AG04450 (cell line): Measurements from ENCODE around the gene VAT1L. TPM values are rescaled to one million over a fixed set of nuclear protein-coding genes. Genes with fewer than 3 reads are reported as not detected.

ENCODE experiments used
- CTCF ChIA-PET: fragments of 300-600, 350-600 bp; formaldehyde crosslinking; extraction: SDS; loops from one replicate; lab custom pipeline; 2022; ENCODE audit warnings: antibody characterized with exemption, inconsistent platforms; lab: Charles Lee
- POLR2A ChIA-PET: fragments of 350-600 bp; formaldehyde crosslinking; extraction: SDS; loops from one replicate; lab custom pipeline; 2021; ENCODE audit warnings: antibody characterized with exemption, inconsistent platforms; lab: Yijun Ruan, JAX
- DNase-seq: peaks from one replicate; pipeline ENCODE4 v3.0.0-alpha.2; 2011; ENCODE audit warnings: low read depth, low spot score
- H3K27ac ChIP-seq: one replicate; pipeline ENCODE4 v1.5.1; 2012; ENCODE audit warnings: low read depth, low read length, control low read depth
- H3K27me3 ChIP-seq: one replicate; pipeline ENCODE4 v1.6.0; 2012; ENCODE audit warnings: low read length; ENCODE audit not compliant: control insufficient read depth, insufficient read depth
- H3K4me3 ChIP-seq: 2 replicates; pipeline ENCODE4 v1.5.1; 2011; ENCODE audit warnings: mild to moderate bottlenecking, low read depth, low read length, control low read depth
- H3K9me3 ChIP-seq: 2 replicates; pipeline ENCODE4 v1.5.1; 2012; ENCODE audit warnings: low read length; ENCODE audit not compliant: control insufficient read depth, insufficient read depth
- polyA plus RNA-seq: library from polyadenylated mRNA; depleted of rRNA; stranded (reverse); fragments of >200 nt; gene quantifications from 2 replicates; pipeline ENCODE4 v1.2.3, GENCODE V29; 2011
- TF ChIP-seq, protein P1 (sequence below): IDR thresholded peaks from 2 replicates; pipeline ENCODE4 v1.5.1; 2011; ENCODE audit warnings: low read depth, low read length, control low read depth, inconsistent platforms

Gene VAT1L
- polyA plus RNA-seq, 1 experiment = 128 TPM

DNA sequence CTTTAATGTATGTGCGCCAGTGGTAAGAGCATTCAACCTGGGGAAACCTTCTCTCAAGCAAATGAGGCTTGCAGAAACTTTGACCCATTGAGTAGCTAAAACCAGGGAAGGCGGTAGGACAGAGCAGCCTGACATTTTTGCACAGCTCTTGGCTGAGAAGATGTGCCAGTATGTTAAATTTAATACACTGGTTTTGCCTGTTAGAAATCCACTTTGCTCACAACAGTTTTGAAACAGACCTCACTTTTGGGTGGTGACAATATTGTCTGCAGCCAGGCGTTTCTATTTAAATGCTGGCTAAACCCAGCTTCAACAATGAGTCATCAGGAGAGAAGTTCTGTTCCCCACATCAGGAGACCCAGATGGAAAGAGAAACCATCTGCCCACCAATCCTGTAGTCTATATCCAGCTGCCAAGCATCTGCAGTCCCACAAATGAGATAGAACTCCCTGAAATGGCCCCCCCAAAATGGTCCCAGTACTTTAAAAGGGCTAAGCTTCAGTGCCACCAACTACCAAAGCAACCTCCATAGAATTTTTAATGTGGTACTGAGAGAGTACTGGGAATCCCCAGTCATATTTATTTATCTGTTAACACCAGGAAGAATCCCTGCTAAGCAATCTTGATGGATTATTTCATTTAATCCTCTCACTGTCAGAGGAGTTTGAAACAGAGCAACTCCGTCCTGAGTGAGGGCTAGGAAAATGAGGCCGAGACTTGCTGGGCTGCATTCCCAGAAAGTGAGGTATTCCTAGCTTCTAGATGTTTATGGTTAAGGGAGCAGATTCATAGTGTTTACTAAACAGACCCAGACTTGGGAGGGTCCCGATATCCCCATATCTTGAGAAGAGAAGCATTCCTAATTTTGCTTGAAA lies 205.0 kb downstream of the VAT1L start:
- ChIA-PET CTCF (interaction anchor here (0.6 to 5.0 kb wide), 4 partner anchors 10 to 372 kb away, joined by 3 to 46 read pairs (median 11); no protein-coding TSS in a partner anchor), POLR2A (no interaction called here)
- TF ChIP-seq, protein P1, sequence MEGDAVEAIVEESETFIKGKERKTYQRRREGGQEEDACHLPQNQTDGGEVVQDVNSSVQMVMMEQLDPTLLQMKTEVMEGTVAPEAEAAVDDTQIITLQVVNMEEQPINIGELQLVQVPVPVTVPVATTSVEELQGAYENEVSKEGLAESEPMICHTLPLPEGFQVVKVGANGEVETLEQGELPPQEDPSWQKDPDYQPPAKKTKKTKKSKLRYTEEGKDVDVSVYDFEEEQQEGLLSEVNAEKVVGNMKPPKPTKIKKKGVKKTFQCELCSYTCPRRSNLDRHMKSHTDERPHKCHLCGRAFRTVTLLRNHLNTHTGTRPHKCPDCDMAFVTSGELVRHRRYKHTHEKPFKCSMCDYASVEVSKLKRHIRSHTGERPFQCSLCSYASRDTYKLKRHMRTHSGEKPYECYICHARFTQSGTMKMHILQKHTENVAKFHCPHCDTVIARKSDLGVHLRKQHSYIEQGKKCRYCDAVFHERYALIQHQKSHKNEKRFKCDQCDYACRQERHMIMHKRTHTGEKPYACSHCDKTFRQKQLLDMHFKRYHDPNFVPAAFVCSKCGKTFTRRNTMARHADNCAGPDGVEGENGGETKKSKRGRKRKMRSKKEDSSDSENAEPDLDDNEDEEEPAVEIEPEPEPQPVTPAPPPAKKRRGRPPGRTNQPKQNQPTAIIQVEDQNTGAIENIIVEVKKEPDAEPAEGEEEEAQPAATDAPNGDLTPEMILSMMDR = no peak

DNA sequence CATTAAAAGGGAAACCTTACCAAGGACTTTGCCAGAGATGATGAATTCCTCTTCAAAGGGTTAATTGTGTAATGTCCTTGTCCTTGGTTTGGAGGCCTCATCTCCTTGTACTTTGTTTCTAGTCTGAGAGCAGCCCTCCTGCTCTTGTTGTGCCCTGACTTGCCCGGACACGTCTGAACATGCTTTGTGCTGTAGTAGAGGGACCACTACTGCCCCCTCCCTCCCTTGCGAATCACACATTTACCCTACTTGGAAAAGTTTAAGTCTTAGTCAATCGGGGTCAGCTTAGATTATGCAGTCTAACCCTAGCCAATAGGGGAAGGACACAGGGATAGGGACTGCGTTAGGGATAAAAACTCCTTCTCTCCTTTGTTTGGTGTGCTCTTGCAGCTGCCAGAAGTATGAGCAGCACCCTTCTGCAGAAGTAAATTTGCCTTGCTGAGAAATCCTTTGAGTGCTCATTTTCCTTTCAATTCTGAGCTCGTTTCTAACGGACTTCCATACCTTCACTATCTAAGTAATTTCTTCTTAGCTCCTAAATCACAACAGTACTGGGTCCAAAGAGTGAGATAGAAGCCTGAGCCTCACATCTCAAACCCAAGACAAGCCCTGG lies 207.6 kb downstream of the VAT1L start:
- CTCF ChIA-PET = interaction anchor here (1.2 to 5.0 kb wide), 3 partner anchors 7 to 321 kb away, joined by 3 to 46 read pairs (median 4); no protein-coding TSS in a partner anchor
- no peak overlapping the region for H3K27ac ChIP-seq
- TF ChIP-seq, protein P1 = no peak

More for the DNA sequence above, 205.0 kb downstream of the VAT1L start:
- peak overlapping the region; percentile 11; the same call in 1 of the 2 replicates for H3K4me3 ChIP-seq
- H3K27me3 ChIP-seq = no peaks in the 10 kb centered on the region
- H3K9me3 ChIP-seq = peaks cover 20% of the 10 kb centered on the region; the same call in 1 of the 2 replicates
- peak; percentile 18 for DNase-seq
- H3K27ac ChIP-seq = peak overlapping the region; percentile 89

DNA sequence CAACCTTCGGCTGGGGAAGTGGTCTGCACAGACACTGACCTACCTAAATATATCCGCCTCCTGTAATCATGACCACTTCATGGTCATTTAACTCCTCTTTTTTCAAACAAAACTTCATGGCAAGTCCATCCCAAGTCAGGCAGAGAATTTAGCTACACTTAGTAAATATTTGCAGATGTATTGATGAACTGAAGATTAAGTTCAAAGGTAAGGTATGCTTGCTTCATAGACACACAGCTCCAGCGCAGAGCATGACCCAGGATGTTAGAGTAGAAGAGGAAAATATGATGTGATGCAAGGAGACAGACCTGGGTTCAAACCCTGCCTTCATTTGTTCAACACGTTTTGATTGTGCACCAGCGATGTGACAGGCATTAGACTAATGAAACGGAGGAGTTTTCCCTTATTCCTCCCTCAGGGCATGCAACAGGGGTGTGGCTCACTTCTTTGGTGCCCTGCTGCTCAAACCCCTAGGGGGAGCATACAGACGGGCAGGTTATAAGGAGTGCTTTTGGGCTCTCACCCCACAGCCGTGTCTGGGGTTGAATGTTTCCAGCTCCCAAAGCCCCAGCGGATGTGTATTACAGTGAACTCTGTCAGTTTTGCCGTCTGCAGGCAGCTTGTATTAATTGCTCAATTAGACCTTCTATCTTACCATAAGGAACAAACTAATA lies 210.1 kb downstream of the VAT1L start:
- ChIA-PET POLR2A (no interaction called here), CTCF (interaction anchor here (0.7 to 1.2 kb wide), 2 partner anchors 27 to 322 kb away, joined by 3 to 4 read pairs; no protein-coding TSS in a partner anchor)
- no peak for DNase-seq
- peaks cover 16% of the 10 kb centered on the region; the same call in 1 of the 2 replicates for H3K9me3 ChIP-seq
- no peak overlapping the region for H3K27ac ChIP-seq
- TF ChIP-seq, protein P1 = no peak
- no peak overlapping the region for H3K4me3 ChIP-seq
- H3K27me3 ChIP-seq = no peaks in the 10 kb centered on the region

More for the DNA sequence above, 207.6 kb downstream of the VAT1L start:
- POLR2A ChIA-PET = no interaction called here
- H3K27me3 ChIP-seq = no peaks in the 10 kb centered on the region
- DNase-seq = no peak
- H3K9me3 ChIP-seq = peaks cover 20% of the 10 kb centered on the region; the same call in 1 of the 2 replicates
- no peak overlapping the region for H3K4me3 ChIP-seq

DNA sequence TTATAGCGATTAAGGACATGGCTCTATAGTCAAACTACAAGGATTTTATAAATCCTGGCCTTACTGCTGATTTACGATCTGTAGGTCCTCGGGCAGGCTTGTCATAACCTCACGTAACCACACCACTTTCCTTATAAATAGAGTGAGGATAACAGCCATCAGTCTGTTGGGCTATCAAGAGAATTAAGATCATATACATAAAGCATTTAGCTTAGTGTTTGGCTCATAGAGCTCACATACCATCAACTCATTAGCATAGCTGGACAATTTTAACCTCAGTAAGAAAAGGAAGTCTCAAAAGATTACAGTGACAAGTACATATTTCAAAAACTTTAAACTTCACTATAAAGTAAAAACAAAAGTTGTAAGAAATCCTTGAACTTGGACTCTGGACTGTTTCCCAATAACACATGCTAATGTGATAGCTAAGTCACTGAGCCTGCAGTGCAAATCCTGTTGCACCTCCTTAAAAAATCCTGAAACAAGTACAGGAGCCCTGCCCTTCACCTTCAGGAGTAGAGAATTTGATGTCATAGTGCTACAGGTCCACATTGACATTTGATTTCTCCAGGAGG lies 213.2 kb downstream of the VAT1L start:
- POLR2A ChIA-PET = no interaction called here
- TF ChIP-seq, protein P1 = no peak

More for the DNA sequence above, 213.2 kb downstream of the VAT1L start:
- CTCF ChIA-PET = interaction anchor here (0.9 to 4.8 kb wide), 12 partner anchors 8 to 764 kb away, joined by 3 to 92 read pairs (median 20); no protein-coding TSS in a partner anchor
- Histone ChIP-seq H3K27ac (no peak overlapping the region), H3K9me3 (peaks cover 2% of the 10 kb centered on the region; the same call in 1 of the 2 replicates), H3K4me3 (no peak overlapping the region), H3K27me3 (no peaks in the 10 kb centered on the region)
- DNase-seq = no peak
